Right lobe of liver (tissue), 6 donors: ENCODE measurements around the gene TET1. TPM values are rescaled to one million over a fixed set of nuclear protein-coding genes. Genes with fewer than 3 reads are reported as not detected.

Source experiments
- ATAC-seq, 4 donors: fragments of 200-7000 bp; cut with Tn5 transposase; one replicate each; pipeline ENCODE4 v1.9.1; 2020; ENCODE audit warnings: mild to moderate bottlenecking in 4 of 4, moderate library complexity in 4 of 4
- DNase-seq, 3 donors: peaks; one replicate each; pipeline ENCODE4 v3.0.0-alpha.2; 2020
- H3K27ac ChIP-seq, 3 donors: fragments of 200-600 bp; one replicate each; pipeline ENCODE4 v1.8.0; 2022
- H3K27me3 ChIP-seq, 2 donors: fragments of 200-600 bp; one replicate each; pipeline ENCODE4 v1.8.0; 2022
- H3K36me3 ChIP-seq, 4 donors: fragments of 200-600 bp; sonication (generic) in 1 of 4; one replicate each; pipeline versions ENCODE4 v1.5.1 to v1.8.0; 2017 to 2022; ENCODE audit warnings: control low read depth in 1 of 4
- H3K4me1 ChIP-seq, 4 donors: fragments of 200-600 bp; sonication (generic) in 1 of 4; one replicate each; pipeline versions ENCODE4 v1.5.1 to v1.8.0; 2017 to 2022; ENCODE audit warnings: control low read depth in 1 of 4
- H3K4me3 ChIP-seq, 3 donors: fragments of 200-600 bp; one replicate each; pipeline ENCODE4 v1.8.0; 2022
- H3K9me3 ChIP-seq, 4 donors: fragments of 200-600 bp; sonication (generic) in 1 of 4; one replicate each; pipeline versions ENCODE4 v1.5.1 to v1.8.0; 2017 to 2022; ENCODE audit warnings: control low read depth in 1 of 4
- CTCF ChIP-seq, 4 donors: fragments of 200-600 bp in 3 of 4; fragments of 450-650 bp in 1 of 4; IDR thresholded peaks; one replicate each; pipeline versions ENCODE4 v1.5.1 to v1.8.0; 2016 to 2022; ENCODE audit warnings: antibody characterized with exemption in 4 of 4, mild to moderate bottlenecking in 2 of 4
- POLR2A ChIP-seq: fragments of 450-650 bp; IDR thresholded peaks from one replicate; pipeline ENCODE4 v1.6.1; 2017; ENCODE audit warnings: antibody characterized with exemption, mild to moderate bottlenecking
- WGBS: methylation state at CpG from one replicate; pipeline ENCODE4 v1.1.6; 2018; ENCODE audit warnings: low coverage, low lambda C conversion rate; ENCODE audit not compliant: insufficient coverage; ENCODE audit errors: missing lambda C conversion rate; 5-methylcytosine and 5-hydroxymethylcytosine counted together
- intact Hi-C, 2 donors: fragments of 100-400 bp; cut with DNase I; formaldehyde crosslinking; loops; one replicate each; pipeline versions ENCODE4 v1.11.2 to v1.14.1; 2022
- total RNA-seq, 6 experiments: library from RNA; depleted of rRNA in 2 of 6; stranded (reverse); fragments of >200 nt in 2 of 6; fragmentation: NEBNext Ultra II Directional in 3 of 6; extraction: Animal tissue kit (Norgen Biotek cat#: 25700) in 3 of 6; gene quantifications; one replicate each; pipeline versions ENCODE4 v1.1.0 to v1.2.4, GENCODE V29; 2016 to 2023
- donor health status: DM: no; HTN: yes; CAD: no.
- donor health status: DM: no; HTN: no; CAD: no.
- donor health status: DM: no; HTN: no; CAD: no.
- donor health status: DM: no; HTN: yes; CAD: no.
- donor health status: DM: no; HTN: yes; CAD: no.

The TET1 gene
- total RNA-seq, 6 experiments from 2014 or later: 0.62 to 0.86 (median 0.67) TPM

- TF ChIP-seq CTCF (IDR thresholded peaks at IDR 0.05) (no peak), POLR2A (no peak)
- no peaks in the 10 kb centered on the region for H3K27me3 ChIP-seq
- DNase-seq (peak; percentile 22 to 74 (median 64)), ATAC-seq (peak; percentile 89 to 99 (median 96))
- H3K4me1 ChIP-seq: no peaks in the 10 kb centered on the region
- H3K9me3 ChIP-seq: no peaks in the 10 kb centered on the region
- no peak overlapping the region for H3K4me3 ChIP-seq
- peak overlapping the region in 1 of 3 donors; percentile 21 for H3K27ac ChIP-seq
- WGBS: 53% methylated on average over 3 of the region's 3 CpGs
- intact Hi-C loops: no loop called here
- H3K36me3 ChIP-seq: no peaks in the 10 kb centered on the region
Observed at GRCh38 chr10:68655620-68656126, 95.5 kb downstream of the TET1 start.

DNA sequence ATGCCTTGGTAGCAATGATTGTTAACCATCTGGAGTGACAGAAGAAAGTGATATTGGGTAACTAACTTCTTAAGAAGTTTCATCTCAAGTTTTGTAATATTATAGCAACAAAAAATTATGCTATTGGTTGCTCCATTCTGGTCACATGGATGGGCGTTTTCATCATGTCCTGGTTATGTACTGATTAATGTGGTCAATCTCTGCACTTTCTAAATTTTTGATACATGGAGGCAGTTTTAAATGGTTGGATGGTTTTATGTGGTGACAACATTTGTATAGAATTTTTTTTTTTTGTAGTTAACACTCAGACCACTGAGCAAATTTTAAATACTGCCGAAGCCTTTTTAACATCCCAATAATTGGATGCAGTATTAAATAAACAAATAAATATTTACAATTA, 105.7 kb downstream of the TET1 start:
- 75% methylated on average over 2 of the region's 2 CpGs for WGBS
- ATAC-seq (no peak), DNase-seq (no peak)
- no peaks in the 10 kb centered on the region for H3K4me1 ChIP-seq
- intact Hi-C loops: no loop called here
- no peaks in the 10 kb centered on the region for H3K36me3 ChIP-seq
- H3K4me3 ChIP-seq: no peak overlapping the region
- no peak overlapping the region for H3K27ac ChIP-seq
- H3K9me3 ChIP-seq: no peaks in the 10 kb centered on the region
- TF ChIP-seq POLR2A (no peak), CTCF (IDR thresholded peaks at IDR 0.05) (no peak)
- H3K27me3 ChIP-seq: no peaks in the 10 kb centered on the region

DNA sequence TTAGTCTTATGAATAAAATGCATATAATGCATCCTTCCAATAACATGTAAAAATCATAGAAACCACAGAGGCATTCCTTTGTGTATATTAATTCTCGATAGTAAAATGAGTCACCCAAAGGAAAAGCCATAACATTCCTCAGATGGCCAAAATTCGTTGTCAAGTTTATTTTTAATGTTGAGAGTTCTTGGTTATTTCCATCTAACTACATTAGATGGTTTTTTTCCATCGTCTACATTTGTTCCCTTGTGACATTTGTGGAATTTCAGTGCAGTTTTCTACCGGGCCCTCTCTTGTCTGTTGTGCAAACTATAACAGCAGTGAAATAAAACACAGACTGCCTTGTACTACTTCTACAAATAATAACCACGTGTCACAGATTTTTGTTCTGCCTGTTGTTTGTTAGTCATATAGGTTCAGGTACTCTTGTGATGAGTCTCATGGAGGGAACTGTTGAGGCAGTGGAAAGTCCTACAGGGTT, 106.2 kb downstream of the TET1 start:
- 63% methylated on average over 5 of the region's 5 CpGs for WGBS

DNA sequence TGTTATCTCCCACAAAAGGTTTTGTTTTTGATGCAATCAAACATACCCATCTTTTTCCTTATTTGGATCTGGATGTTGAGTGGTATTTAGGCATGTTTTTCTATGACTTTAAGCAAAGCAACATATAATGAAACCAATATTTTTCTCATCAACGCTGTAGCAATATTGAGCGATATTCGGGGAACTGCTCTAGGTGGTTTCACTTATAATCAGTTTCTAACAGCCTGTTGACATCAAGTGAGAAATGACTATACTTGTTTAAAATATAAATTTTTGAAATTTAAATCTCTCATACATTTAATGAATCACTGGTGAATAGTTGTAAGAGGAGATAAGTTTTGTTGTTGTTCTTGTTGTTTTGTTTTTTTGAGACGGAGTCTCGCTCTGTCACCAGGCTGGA, 108.1 kb downstream of the TET1 start:
- Histone ChIP-seq H3K9me3 (no peaks in the 10 kb centered on the region), H3K36me3 (no peaks in the 10 kb centered on the region), H3K27ac (no peak overlapping the region), H3K4me1 (no peaks in the 10 kb centered on the region), H3K27me3 (no peaks in the 10 kb centered on the region), H3K4me3 (no peak overlapping the region)
- no peak for TF ChIP-seq CTCF (IDR thresholded peaks at IDR 0.05)
- no peak for TF ChIP-seq POLR2A
- DNase-seq (no peak), ATAC-seq (no peak)
- WGBS: 85% methylated on average over 3 of the region's 5 CpGs
- intact Hi-C loops: no loop called here

More for the DNA sequence above, 106.2 kb downstream of the TET1 start:
- no peak for DNase-seq
- Histone ChIP-seq H3K27ac (no peak overlapping the region), H3K36me3 (no peaks in the 10 kb centered on the region), H3K4me1 (no peaks in the 10 kb centered on the region), H3K27me3 (no peaks in the 10 kb centered on the region), H3K9me3 (no peaks in the 10 kb centered on the region), H3K4me3 (no peak overlapping the region)
- TF ChIP-seq CTCF (IDR thresholded peaks at IDR 0.05): no peak
- no peak for TF ChIP-seq POLR2A
- ATAC-seq: no peak
- intact Hi-C loops: no loop called here

DNA sequence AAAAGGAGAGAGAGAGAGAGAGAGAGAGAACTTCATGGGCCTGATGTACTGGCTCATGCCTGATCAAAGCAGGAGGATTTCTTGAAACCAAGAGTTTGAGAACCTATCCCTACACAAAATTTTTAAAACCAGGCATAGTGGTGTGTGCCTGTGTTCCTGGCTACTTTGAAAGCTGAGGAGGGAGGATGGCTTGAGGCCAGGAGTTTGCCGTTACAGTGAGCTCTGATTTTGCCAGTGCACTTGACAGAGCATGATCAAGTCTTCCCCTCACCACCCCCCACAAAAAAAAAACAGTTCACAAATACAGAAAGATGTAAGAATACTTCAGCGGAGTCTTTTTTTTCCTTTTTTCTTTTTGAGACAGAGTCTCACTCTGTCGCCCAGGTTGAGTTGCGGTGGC, 108.8 kb downstream of the TET1 start:
- intact Hi-C loops: no loop called here

More for the DNA sequence above, 108.8 kb downstream of the TET1 start:
- ATAC-seq: no peak
- TF ChIP-seq CTCF (IDR thresholded peaks at IDR 0.05) (no peak), POLR2A (no peak)
- DNase-seq: no peak
- no peaks in the 10 kb centered on the region for H3K27me3 ChIP-seq
- H3K27ac ChIP-seq: no peak overlapping the region
- WGBS: 91% methylated on average over 3 of the region's 4 CpGs
- H3K9me3 ChIP-seq: no peaks in the 10 kb centered on the region
- H3K4me3 ChIP-seq: no peak overlapping the region
- no peaks in the 10 kb centered on the region for H3K4me1 ChIP-seq
- no peaks in the 10 kb centered on the region for H3K36me3 ChIP-seq
